H1 (cell line): ENCODE data around the gene GMPR2. TPM values are rescaled to one million over a fixed set of nuclear protein-coding genes. Genes with fewer than 3 reads are reported as not detected.

Experiments used
- CTCF ChIA-PET: fragments of 300-600 bp; sonication (Branson Sonifier 250); formaldehyde crosslinking; loops from one replicate; lab custom pipeline; 2021; ENCODE audit not compliant: partially characterized antibody; lab: Charles Lee
- POLR2A ChIA-PET: fragments of 300-600 bp; sonication (Branson Sonifier 250); formaldehyde crosslinking; loops from one replicate; lab custom pipeline; 2021; ENCODE audit warnings: inconsistent platforms; ENCODE audit not compliant: partially characterized antibody; lab: Charles Lee
- DNase-seq, 2 experiments: peaks; one replicate each; pipeline versions ENCODE4 v3.0.0 to v3.0.0-alpha.2; 2010 to 2022; ENCODE audit warnings: low spot score in 2 of 2, low read depth in 1 of 2, mixed read lengths in 1 of 2
- FAIRE-seq: peaks from 2 replicates; lab custom pipeline; 2011; peaks lifted over from hg19 to GRCh38; lab: Jason Lieb, UNC
- H2AFZ ChIP-seq: 2 replicates; pipeline ENCODE4 v1.8.1; 2012; ENCODE audit warnings: low read length, inconsistent platforms
- H2AK5ac ChIP-seq: 2 replicates; pipeline ENCODE4 v1.6.1; 2013; ENCODE audit warnings: low read depth, low read length
- H2BK120ac ChIP-seq: replicated peaks from 2 replicates; pipeline ENCODE3; 2013; ENCODE audit warnings: low read depth, low read length, inconsistent platforms
- H2BK12ac ChIP-seq: 2 replicates; pipeline ENCODE4 v1.6.1; 2013; ENCODE audit warnings: low read depth, low read length
- H2BK15ac ChIP-seq: 2 replicates; pipeline ENCODE4 v1.6.1; 2013; ENCODE audit warnings: low read length
- H2BK20ac ChIP-seq: 2 replicates; pipeline ENCODE4 v1.6.1; 2013; ENCODE audit warnings: low read length
- H2BK5ac ChIP-seq: 2 replicates; pipeline ENCODE4 v1.6.1; 2013; ENCODE audit warnings: low read depth, low read length
- H3K14ac ChIP-seq: 2 replicates; pipeline ENCODE4 v1.6.1; 2013; ENCODE audit warnings: inconsistent platforms; ENCODE audit not compliant: insufficient read length
- H3K18ac ChIP-seq: 2 replicates; pipeline ENCODE4 v1.6.1; 2013; ENCODE audit warnings: low read length; ENCODE audit errors: extremely low read depth
- H3K23ac ChIP-seq: 2 replicates; pipeline ENCODE4 v1.6.1; 2013; ENCODE audit warnings: inconsistent platforms; ENCODE audit not compliant: insufficient read length
- H3K23me2 ChIP-seq: 2 replicates; pipeline ENCODE4 v1.6.1; 2013; ENCODE audit warnings: low read depth, low read length
- H3K27ac ChIP-seq: 2 replicates; pipeline ENCODE4 v1.6.1; 2011; ENCODE audit warnings: low read depth, low read length, inconsistent platforms
- H3K27me3 ChIP-seq, 4 experiments: replicated peaks in 1 of 4; 1 replicate in 1 of 4; 2 replicates in 3 of 4; pipeline versions ENCODE4 v1.6.1 to v1.8.1; 2011 to 2013; ENCODE audit warnings: low read length in 3 of 4, mild to moderate bottlenecking in 3 of 4, inconsistent platforms in 2 of 4, mixed read lengths in 2 of 4, moderate library complexity in 1 of 4; ENCODE audit not compliant: control insufficient read depth in 3 of 4, insufficient read depth in 3 of 4; ENCODE audit errors: extremely low read depth in 1 of 4
- H3K36me3 ChIP-seq, 4 experiments: 2 replicates each; pipeline versions ENCODE4 v1.6.1 to v1.8.1; 2011 to 2013; ENCODE audit warnings: mild to moderate bottlenecking in 4 of 4, low read length in 3 of 4, moderate library complexity in 2 of 4, control low read depth in 1 of 4, inconsistent platforms in 1 of 4; ENCODE audit not compliant: insufficient read depth in 4 of 4, control insufficient read depth in 2 of 4
- H3K4ac ChIP-seq: replicated peaks from 2 replicates; pipeline ENCODE3; 2013; ENCODE audit warnings: low read length, low read depth, mixed read lengths, inconsistent platforms; ENCODE audit not compliant: insufficient read length
- H3K4me1 ChIP-seq, 4 experiments: replicated peaks in 1 of 4; 1 replicate in 1 of 4; 2 replicates in 3 of 4; pipeline versions ENCODE4 v1.6.1 to v1.8.1; 2011 to 2013; ENCODE audit warnings: low read length in 3 of 4, inconsistent platforms in 2 of 4, mixed read lengths in 1 of 4; ENCODE audit not compliant: insufficient read depth in 4 of 4, control insufficient read depth in 3 of 4
- H3K4me2 ChIP-seq, 2 experiments: 2 replicates each; pipeline versions ENCODE4 v1.6.1 to v1.8.1; 2011 to 2013; ENCODE audit warnings: low read depth in 2 of 2, low read length in 2 of 2, control low read depth in 1 of 2, inconsistent platforms in 1 of 2, mild to moderate bottlenecking in 1 of 2; ENCODE audit not compliant: insufficient read depth in 1 of 2
- H3K4me3 ChIP-seq, 4 experiments: fragments of 200-600, 300-600 bp in 1 of 4; sonication (generic), shearing (Covaris generic), sonication (Bioruptor Twin) in 1 of 4; 2 replicates each; pipeline versions ENCODE4 v1.5.1 to v1.8.1; 2011 to 2016; ENCODE audit warnings: low read length in 4 of 4, low read depth in 3 of 4, control low read depth in 2 of 4, inconsistent platforms in 2 of 4, mild to moderate bottlenecking in 2 of 4, mixed read lengths in 1 of 4, moderate library complexity in 1 of 4; ENCODE audit not compliant: insufficient read depth in 2 of 4; ENCODE audit errors: extremely low read depth in 1 of 4
- H3K56ac ChIP-seq: replicated peaks from 2 replicates; pipeline ENCODE3; 2013; ENCODE audit warnings: low read depth, mild to moderate bottlenecking, mixed read lengths, low read length, inconsistent platforms; ENCODE audit not compliant: insufficient read length
- H3K79me1 ChIP-seq: 2 replicates; pipeline ENCODE4 v1.6.1; 2013; ENCODE audit warnings: low read depth, low read length, control low read depth
- H3K79me2 ChIP-seq, 2 experiments: 2 replicates each; pipeline versions ENCODE4 v1.6.1 to v1.8.1; 2012 to 2013; ENCODE audit warnings: low read length in 2 of 2, mild to moderate bottlenecking in 2 of 2, inconsistent platforms in 1 of 2; ENCODE audit not compliant: insufficient read depth in 2 of 2, control insufficient read depth in 1 of 2
- H3K9ac ChIP-seq, 4 experiments: replicated peaks in 1 of 4; 1 replicate in 1 of 4; 2 replicates in 3 of 4; pipeline versions ENCODE4 v1.6.1 to v1.8.1; 2011 to 2013; ENCODE audit warnings: low read depth in 3 of 4, low read length in 3 of 4, control low read depth in 2 of 4, mild to moderate bottlenecking in 2 of 4, moderate library complexity in 2 of 4, inconsistent platforms in 1 of 4; ENCODE audit errors: extremely low read depth in 1 of 4
- H3K9me3 ChIP-seq, 2 experiments: 2 replicates each; pipeline versions ENCODE4 v1.6.1 to v1.8.1; 2012 to 2013; ENCODE audit warnings: mild to moderate bottlenecking in 2 of 2, moderate library complexity in 2 of 2, control low read depth in 1 of 2, inconsistent platforms in 1 of 2, low read depth in 1 of 2, low read length in 1 of 2, mixed read lengths in 1 of 2; ENCODE audit not compliant: insufficient read depth in 2 of 2
- H4K20me1 ChIP-seq, 2 experiments: replicated peaks in 1 of 2; 2 replicates each; pipeline versions ENCODE3 to v1.8.1; 2011 to 2013; ENCODE audit warnings: inconsistent platforms in 2 of 2, low read length in 2 of 2, mild to moderate bottlenecking in 1 of 2; ENCODE audit not compliant: insufficient read depth in 2 of 2, control insufficient read depth in 1 of 2
- H4K5ac ChIP-seq: 2 replicates; pipeline ENCODE4 v1.6.1; 2013; ENCODE audit warnings: low read length, low read depth, mixed read lengths, inconsistent platforms; ENCODE audit not compliant: insufficient read length
- H4K8ac ChIP-seq: 2 replicates; pipeline ENCODE4 v1.8.0; 2013; ENCODE audit warnings: mild to moderate bottlenecking, moderate library complexity, low read length, inconsistent platforms; ENCODE audit not compliant: insufficient read depth; ENCODE audit errors: extremely low read depth
- H4K91ac ChIP-seq: replicated peaks from 2 replicates; pipeline ENCODE3; 2013; ENCODE audit warnings: low read length, mixed read lengths, inconsistent platforms; ENCODE audit not compliant: insufficient read length
- ASH2L ChIP-seq: fragments of 200-600, 300-600 bp; sonication (generic); IDR thresholded peaks from one replicate; pipeline ENCODE4 v1.7.1; 2017; ENCODE audit warnings: low read length
- ATF3 ChIP-seq: IDR thresholded peaks from 2 replicates; pipeline ENCODE4 v1.6.1; 2011; ENCODE audit warnings: low read depth, mild to moderate bottlenecking, low read length; ENCODE audit not compliant: insufficient read depth
- CTCF ChIP-seq, 3 experiments: IDR thresholded peaks; 1 replicate in 2 of 3; 2 replicates in 1 of 3; pipeline versions ENCODE4 v1.5.1 to v1.6.1; 2011; ENCODE audit warnings: low read length in 3 of 3, mild to moderate bottlenecking in 3 of 3, inconsistent platforms in 2 of 3, low read depth in 1 of 3, moderate library complexity in 1 of 3; ENCODE audit not compliant: insufficient read depth in 1 of 3; ENCODE audit errors: control extremely low read depth in 1 of 3
- HDAC2 ChIP-seq, 2 experiments: fragments of 300-600 bp in 1 of 2; sonication (generic) in 1 of 2; IDR thresholded peaks; 2 replicates each; pipeline ENCODE4 v1.6.1; 2011 to 2012; ENCODE audit warnings: low read depth in 2 of 2, low read length in 2 of 2, mild to moderate bottlenecking in 2 of 2, moderate library complexity in 2 of 2, borderline replicate concordance in 1 of 2, inconsistent platforms in 1 of 2
- PHF8 ChIP-seq: fragments of 200-600 bp; sonication (generic); conservative IDR thresholded peaks from 2 replicates; pipeline ENCODE4 v1.7.1; 2012; ENCODE audit warnings: low read depth, mild to moderate bottlenecking, inconsistent platforms, low read length, moderate library complexity
- RNF2 ChIP-seq: fragments of 200-900, 300-1000 bp; sonication (generic); IDR thresholded peaks from 2 replicates; pipeline ENCODE4 v1.7.1; 2016; ENCODE audit warnings: borderline replicate concordance, low read depth, mild to moderate bottlenecking, antibody characterized with exemption, low read length; ENCODE audit not compliant: poor library complexity, severe bottlenecking; ENCODE audit errors: missing control alignments
- SIRT6 ChIP-seq: IDR thresholded peaks from one replicate; pipeline ENCODE4 v1.7.1; 2012; ENCODE audit warnings: low read length, inconsistent platforms
- SP4 ChIP-seq: IDR thresholded peaks from 2 replicates; pipeline ENCODE4 v1.6.1; 2012; ENCODE audit warnings: low read length, inconsistent platforms
- TAF7 ChIP-seq: optimal IDR thresholded peaks from 2 replicates; pipeline ENCODE3; 2011; ENCODE audit warnings: low read depth, mild to moderate bottlenecking, inconsistent platforms, low read length, moderate library complexity, borderline replicate concordance
- TEAD4 ChIP-seq: IDR thresholded peaks from 2 replicates; pipeline ENCODE4 v1.6.1; 2012; ENCODE audit warnings: low read depth, low read length, inconsistent platforms, mixed read lengths
- WGBS, 2 experiments: shearing (Covaris generic) in 1 of 2; methylation state at CpG; one replicate each; pipeline versions ENCODE4 v1.1.6 to v1.1.7; 2013 to 2015; ENCODE audit warnings: low lambda C conversion rate in 2 of 2, mixed read lengths in 2 of 2, inconsistent platforms in 1 of 2, low coverage in 1 of 2, missing lambda C conversion rate in 1 of 2; ENCODE audit not compliant: insufficient replicate concordance in 2 of 2, insufficient coverage in 1 of 2, insufficient read length in 1 of 2; ENCODE audit errors: extremely low coverage in 1 of 2, missing lambda C conversion rate in 1 of 2; 5-methylcytosine and 5-hydroxymethylcytosine counted together
- polyA plus RNA-seq, 7 experiments: library from polyadenylated mRNA; depleted of rRNA in 3 of 7; stranded (reverse) in 5 of 7; unstranded in 2 of 7; fragments of >200 nt in 5 of 7; fragments of 200-250 nt in 2 of 7; gene quantifications; 1 replicate in 5 of 7; 2 replicates in 1 of 7; 4 replicates in 1 of 7; pipeline versions ENCODE4 v1.2.1 to v1.2.3, GENCODE V29; 2011 to 2013; ENCODE audit warnings: missing spikeins in 2 of 7, mixed read lengths in 2 of 7
- total RNA-seq: library from RNA; stranded (reverse); fragmentation: NEBNext Ultra II Directional; extraction: Animal tissue kit (Norgen Biotek cat#: 25700); gene quantifications from 2 replicates; pipeline ENCODE4 v1.2.1, GENCODE V29; 2021

Gene GMPR2
- total and polyA plus RNA-seq, 2 of the 8 experiments (the other 6 are each of a cell fraction or from before 2014, with no cell fraction given) = 61.6 to 85.3 TPM

GRCh38 chr14:24185026-24185425, 47.7 kb upstream of the GMPR2 start:
- no peak overlapping the region for H2AK5ac ChIP-seq
- H2BK5ac ChIP-seq = no peak overlapping the region
- no peaks in the 10 kb centered on the region for H3K9me3 ChIP-seq
- H2AFZ ChIP-seq = no peak overlapping the region
- no peak overlapping the region for H3K56ac ChIP-seq
- no peak overlapping the region for H3K18ac ChIP-seq
- no peak overlapping the region for H2BK120ac ChIP-seq
- DNase-seq = no peak
- no peak overlapping the region for H4K91ac ChIP-seq
- no peak overlapping the region for H3K4me3 ChIP-seq
- no peak overlapping the region for H3K23ac ChIP-seq
- H3K27me3 ChIP-seq = no peaks in the 10 kb centered on the region
- H3K4me1 ChIP-seq = peaks cover 0 to 7% (median 4%) of the 10 kb centered on the region in 4 experiments; a peak in 6 of 7 replicates
- no peak overlapping the region for H2BK12ac ChIP-seq
- no peak overlapping the region for H4K8ac ChIP-seq
- ChIA-PET POLR2A (interaction anchor here (0.6 to 9.3 kb wide), 8 partner anchors 10 to 87 kb away, joined by 3 to 158 read pairs (median 3); partner anchors contain the start of genes MDP1, REC8 and TM9SF1), CTCF (interaction anchor here (0.6 to 1.5 kb wide), 3 partner anchors 11 to 1631 kb away, joined by 3 to 8 read pairs (median 3); partner anchors contain the start of gene IRF9)
- H2BK15ac ChIP-seq = no peak overlapping the region
- H4K20me1 ChIP-seq = peaks cover 2 to 25% of the 10 kb centered on the region in 2 experiments
- no peak overlapping the region for H3K14ac ChIP-seq
- H3K27ac ChIP-seq = no peak overlapping the region
- H2BK20ac ChIP-seq = no peak overlapping the region
- no peak overlapping the region for H3K4me2 ChIP-seq
- peaks cover 14% of the 10 kb centered on the region for H3K79me1 ChIP-seq
- WGBS, 2 experiments = 86% methylated on average over 7 of the region's 7 CpGs; no CpG with 5 or more reads in 1 of the 2 experiments
- peaks cover 20 to 69% (median 56%) of the 10 kb centered on the region in 4 experiments; a peak in 7 of 8 replicates for H3K36me3 ChIP-seq
- peaks cover 0 to 13% of the 10 kb centered on the region in 2 experiments; a peak in 2 of 4 replicates for H3K79me2 ChIP-seq
- no peak overlapping the region for H3K4ac ChIP-seq
- H3K9ac ChIP-seq = no peak overlapping the region
- no peak overlapping the region for H4K5ac ChIP-seq
- peaks cover 5% of the 10 kb centered on the region for H3K23me2 ChIP-seq
- FAIRE-seq = no peak
- TF ChIP-seq RNF2 = no peak
- TF ChIP-seq ATF3 = no peak
- TF ChIP-seq CTCF (IDR thresholded peaks at IDR 0.05; ENCODE audit: control extremely low read depth in 1 of 3, insufficient read depth in 1 of 3, low read depth in 1 of 3, low read length in 3 of 3) = no peak
- TF ChIP-seq SP4 = no peak
- no peak for TF ChIP-seq HDAC2 (IDR thresholded peaks at IDR 0.05; ENCODE audit: borderline replicate concordance in 1 of 2, low read depth in 2 of 2, low read length in 2 of 2)
- TF ChIP-seq SIRT6 = no peak
- TF ChIP-seq TAF7 = no peak
- no peak for TF ChIP-seq TEAD4
- no peak for TF ChIP-seq PHF8
- TF ChIP-seq ASH2L = no peak
